SH-SY5Y (cell line): Measurements from ENCODE around the gene PRC1.

Source experiments
- GATA2 ChIP-seq: IDR thresholded peaks from 2 replicates; pipeline ENCODE4 v1.6.1; 2011; ENCODE audit warnings: mild to moderate bottlenecking, low read depth, low read length
- GATA3 ChIP-seq: IDR thresholded peaks from 2 replicates; pipeline ENCODE4 v1.6.1; 2011; ENCODE audit warnings: low read depth, mild to moderate bottlenecking, low read length, moderate library complexity

GRCh38 chr15:90949979-90950675, 44.2 kb downstream of the PRC1 start:
- no peak for TF ChIP-seq GATA2
- no peak for TF ChIP-seq GATA3
